ENCODE data around the gene MARCHF4.

DNA sequence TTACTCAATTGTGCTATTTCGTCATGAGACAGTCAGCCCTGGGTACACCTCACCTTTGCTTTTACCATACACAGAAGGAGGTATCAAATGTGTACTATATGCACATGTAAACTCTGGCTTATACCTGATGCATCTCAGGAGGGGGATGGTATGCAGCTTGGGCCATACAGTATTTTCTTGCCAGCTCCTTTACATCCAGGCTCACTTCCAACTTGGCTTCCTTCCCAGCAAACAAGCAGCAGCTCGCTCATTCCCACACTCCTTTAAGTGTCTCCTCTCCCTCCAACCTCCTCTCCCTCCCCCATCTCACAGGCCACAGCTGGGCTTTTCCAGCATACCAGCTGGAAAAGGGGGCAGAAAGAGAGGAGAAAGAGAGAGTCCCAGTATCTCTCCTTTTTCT is 9.6 kb downstream of the MARCHF4 start:
- TF ChIP-seq TAF1 (conservative IDR thresholded peaks at IDR 0.05) (no peak), RAD21 (IDR thresholded peaks at IDR 0.05) (no peak), EGR1 (IDR thresholded peaks at IDR 0.05; ENCODE audit: low read depth in 2 of 2) (no peak)
- TF ChIP-seq, protein P1, sequence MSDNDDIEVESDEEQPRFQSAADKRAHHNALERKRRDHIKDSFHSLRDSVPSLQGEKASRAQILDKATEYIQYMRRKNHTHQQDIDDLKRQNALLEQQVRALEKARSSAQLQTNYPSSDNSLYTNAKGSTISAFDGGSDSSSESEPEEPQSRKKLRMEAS (IDR thresholded peaks at IDR 0.05) = no peak
- TF ChIP-seq, protein P2, sequence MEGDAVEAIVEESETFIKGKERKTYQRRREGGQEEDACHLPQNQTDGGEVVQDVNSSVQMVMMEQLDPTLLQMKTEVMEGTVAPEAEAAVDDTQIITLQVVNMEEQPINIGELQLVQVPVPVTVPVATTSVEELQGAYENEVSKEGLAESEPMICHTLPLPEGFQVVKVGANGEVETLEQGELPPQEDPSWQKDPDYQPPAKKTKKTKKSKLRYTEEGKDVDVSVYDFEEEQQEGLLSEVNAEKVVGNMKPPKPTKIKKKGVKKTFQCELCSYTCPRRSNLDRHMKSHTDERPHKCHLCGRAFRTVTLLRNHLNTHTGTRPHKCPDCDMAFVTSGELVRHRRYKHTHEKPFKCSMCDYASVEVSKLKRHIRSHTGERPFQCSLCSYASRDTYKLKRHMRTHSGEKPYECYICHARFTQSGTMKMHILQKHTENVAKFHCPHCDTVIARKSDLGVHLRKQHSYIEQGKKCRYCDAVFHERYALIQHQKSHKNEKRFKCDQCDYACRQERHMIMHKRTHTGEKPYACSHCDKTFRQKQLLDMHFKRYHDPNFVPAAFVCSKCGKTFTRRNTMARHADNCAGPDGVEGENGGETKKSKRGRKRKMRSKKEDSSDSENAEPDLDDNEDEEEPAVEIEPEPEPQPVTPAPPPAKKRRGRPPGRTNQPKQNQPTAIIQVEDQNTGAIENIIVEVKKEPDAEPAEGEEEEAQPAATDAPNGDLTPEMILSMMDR (IDR thresholded peaks at IDR 0.05; ENCODE audit: low read depth, low read length, missing input control) = no peak
- TF ChIP-seq, protein P3, sequence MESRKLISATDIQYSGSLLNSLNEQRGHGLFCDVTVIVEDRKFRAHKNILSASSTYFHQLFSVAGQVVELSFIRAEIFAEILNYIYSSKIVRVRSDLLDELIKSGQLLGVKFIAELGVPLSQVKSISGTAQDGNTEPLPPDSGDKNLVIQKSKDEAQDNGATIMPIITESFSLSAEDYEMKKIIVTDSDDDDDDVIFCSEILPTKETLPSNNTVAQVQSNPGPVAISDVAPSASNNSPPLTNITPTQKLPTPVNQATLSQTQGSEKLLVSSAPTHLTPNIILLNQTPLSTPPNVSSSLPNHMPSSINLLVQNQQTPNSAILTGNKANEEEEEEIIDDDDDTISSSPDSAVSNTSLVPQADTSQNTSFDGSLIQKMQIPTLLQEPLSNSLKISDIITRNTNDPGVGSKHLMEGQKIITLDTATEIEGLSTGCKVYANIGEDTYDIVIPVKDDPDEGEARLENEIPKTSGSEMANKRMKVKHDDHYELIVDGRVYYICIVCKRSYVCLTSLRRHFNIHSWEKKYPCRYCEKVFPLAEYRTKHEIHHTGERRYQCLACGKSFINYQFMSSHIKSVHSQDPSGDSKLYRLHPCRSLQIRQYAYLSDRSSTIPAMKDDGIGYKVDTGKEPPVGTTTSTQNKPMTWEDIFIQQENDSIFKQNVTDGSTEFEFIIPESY (IDR thresholded peaks at IDR 0.05) = no peak

All from liver (tissue), 3 donors.